DMS114 treated with DMSO at 0.1 percent for 48 hours (cell line): ENCODE results near the gene ALDH1L1.

ENCODE experiments used
- DNase-seq: peaks from one replicate; lab custom pipeline; 2025; ENCODE audit not compliant: unreplicated experiment; lab: John Stamatoyannopoulos, UW

Gene ALDH1L1

DNA sequence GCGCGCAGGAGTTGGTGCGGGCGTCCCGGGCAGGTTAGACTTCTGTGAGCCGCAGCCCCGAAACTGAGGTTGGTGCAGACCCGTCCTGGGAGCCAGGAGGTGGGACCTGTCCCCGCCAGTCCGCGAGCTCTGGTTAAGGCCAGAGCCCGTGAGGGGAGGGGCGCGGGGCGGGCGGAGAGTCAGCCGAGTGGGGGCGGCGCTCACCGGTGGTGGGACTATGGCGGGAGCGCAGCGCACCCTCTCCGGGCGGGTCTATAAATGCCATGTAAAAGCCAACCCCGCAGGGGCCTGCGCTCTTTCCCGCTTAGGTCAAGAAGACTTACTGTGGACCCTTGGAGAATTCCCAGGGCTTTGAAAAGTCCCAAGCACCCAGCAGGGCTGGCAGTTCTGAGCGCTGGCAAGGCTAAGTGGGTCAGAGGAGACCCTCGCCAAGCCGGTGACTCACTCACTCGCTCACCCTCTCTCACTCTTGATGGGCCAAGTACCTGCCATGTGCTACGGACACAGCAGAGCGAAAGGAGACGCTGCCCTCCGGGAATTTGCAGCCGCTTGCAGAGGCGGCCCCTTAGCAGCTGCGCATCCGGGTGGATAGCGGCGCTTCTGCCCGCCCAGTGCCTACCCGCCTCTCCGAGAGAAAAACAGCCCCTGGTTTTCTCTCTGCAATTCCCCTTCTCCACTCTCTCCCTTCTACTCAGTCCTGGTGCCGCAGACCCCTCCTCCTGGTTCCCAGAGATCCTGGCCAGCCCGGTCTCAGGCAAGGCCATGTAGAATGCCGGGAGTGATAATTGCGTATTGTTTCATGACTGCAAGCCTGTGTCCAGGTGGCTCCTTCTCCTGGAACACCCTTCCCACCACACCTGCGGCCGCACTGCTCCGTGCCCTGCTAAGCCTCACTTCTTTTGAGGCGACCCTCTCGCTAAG lies at the start of gene ALDH1L1:
Gene ALDH1L1 (minus strand): TSS at position 110 of the 921 bp plus-strand sequence. CDS start 19,607 bp downstream, outside the sequence.
- no peak for DNase-seq

GRCh38 chr3:126226374-126226773 lies 46.0 kb upstream of the ALDH1L1 start:
- DNase-seq, result no peak

GRCh38 chr3:126216416-126216815 lies 36.0 kb upstream of the ALDH1L1 start:
- no peak for DNase-seq

DNA sequence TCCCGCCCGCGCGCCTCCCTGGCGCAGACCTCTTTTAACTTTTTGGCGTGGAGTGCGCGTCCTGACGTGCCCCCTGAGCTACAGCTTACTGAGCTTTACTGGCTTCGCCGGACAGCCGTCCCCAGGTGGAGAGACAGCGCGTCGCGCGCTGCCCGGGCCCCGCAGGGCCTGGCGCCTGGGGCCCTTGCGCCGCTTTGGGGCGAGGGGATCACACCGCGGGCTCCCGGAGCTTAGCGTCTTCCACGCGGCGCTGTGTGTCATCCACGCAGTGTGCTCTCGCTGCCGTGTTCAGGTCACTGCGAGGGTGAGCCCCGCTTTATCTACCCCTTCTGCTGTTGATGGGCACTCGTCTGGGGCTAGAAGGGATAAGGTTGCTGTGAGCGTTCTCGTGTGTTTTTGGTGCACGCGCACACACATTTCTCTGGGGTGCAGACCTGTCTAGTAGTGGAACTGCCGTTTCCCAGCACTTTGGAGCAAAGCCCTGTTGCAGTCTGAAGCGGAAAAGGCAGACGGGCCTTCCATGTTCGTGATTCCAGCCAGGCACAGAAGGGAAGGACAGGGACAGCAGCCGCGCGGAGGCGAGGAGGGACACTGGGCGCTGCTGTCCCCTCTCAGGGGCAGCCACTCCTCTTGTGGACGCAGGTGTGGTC lies 33.1 kb upstream of the ALDH1L1 start:
- DNase-seq, result no peak

DNA sequence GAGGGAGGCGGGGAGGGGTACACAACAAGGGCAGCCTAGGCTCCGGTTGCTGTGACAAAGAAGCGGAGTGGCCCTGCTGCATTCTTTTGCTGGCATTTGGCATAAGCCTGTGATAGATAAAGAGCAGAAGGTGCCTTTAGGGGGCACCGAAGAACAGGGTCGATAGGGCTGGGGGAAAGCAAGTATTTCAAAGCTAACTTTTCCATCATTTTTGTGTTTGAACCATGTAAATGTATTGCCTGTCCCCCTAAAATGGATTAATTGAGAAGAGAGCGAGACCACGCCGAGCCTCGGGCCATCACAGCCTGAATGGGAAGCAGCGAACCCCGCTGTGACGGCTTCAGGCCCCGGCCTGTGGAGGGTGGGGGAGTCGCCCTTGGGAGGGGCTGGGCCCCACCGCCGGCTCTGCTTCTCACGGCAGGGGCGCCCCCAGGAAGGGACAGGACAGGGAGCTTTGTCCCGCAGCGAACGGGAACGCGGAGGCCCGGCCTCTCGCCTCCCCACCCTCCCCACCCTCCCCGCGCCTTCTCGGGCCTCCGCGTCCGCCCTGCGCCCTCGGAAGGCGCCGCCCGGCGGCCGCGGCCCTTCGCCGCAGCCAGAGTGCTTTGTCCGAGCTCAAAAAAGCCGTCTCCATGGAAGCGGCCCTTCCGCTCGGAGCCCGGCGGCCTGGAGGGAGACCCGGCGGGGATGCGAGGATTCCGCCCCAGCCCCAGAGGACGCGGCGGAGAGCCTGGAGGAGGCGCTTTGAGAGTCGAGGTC lies 32.4 kb upstream of the ALDH1L1 start:
- DNase-seq, result peak; percentile 18

DNA sequence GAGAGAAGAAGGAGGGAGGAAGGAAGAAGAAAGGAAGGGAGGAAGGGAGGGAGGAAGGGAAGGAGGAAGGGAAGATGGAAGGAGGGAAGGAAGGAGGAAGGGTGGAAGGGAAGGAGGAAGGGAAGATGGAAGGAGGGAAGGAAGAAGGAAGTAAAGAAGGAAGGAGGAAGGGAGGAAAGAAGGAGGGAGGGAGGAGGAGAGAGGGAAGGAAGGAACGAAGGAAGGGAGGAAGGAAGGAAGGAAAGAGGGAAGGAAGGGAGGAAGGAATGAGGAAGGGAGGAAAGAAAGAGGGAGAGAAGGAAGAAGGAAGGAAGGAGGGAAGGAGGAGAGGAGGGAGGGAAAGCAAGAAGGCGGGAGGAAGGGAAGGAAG lies 31.8 kb upstream of the ALDH1L1 start:
- no peak for DNase-seq

- DNase-seq, result no peak
These were observed 31.2 kb upstream of the ALDH1L1 start for GRCh38 chr3:126211569-126211968.

DNA sequence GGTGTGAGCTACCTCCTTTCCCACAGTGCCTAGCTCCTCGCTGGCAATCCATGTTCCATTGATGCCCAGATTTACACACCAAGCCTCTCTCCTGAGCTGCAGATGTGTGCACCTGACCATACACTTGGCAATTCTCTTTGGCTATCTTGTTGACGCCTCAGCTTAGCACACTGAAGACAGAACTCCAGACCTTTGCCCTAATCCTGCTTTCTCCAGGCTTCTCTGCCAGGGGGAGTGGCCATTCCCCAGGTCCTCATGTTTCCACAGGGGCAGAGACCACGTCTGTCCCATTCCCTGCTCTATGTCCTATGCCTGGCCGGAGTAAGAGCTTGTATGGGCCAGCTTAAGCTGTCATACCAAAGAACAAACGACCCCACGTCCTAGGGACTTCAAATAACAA lies 30.2 kb upstream of the ALDH1L1 start:
- DNase-seq, result no peak

- no peak for DNase-seq
These were observed 29.4 kb upstream of the ALDH1L1 start for GRCh38 chr3:126209741-126210140.

DNA sequence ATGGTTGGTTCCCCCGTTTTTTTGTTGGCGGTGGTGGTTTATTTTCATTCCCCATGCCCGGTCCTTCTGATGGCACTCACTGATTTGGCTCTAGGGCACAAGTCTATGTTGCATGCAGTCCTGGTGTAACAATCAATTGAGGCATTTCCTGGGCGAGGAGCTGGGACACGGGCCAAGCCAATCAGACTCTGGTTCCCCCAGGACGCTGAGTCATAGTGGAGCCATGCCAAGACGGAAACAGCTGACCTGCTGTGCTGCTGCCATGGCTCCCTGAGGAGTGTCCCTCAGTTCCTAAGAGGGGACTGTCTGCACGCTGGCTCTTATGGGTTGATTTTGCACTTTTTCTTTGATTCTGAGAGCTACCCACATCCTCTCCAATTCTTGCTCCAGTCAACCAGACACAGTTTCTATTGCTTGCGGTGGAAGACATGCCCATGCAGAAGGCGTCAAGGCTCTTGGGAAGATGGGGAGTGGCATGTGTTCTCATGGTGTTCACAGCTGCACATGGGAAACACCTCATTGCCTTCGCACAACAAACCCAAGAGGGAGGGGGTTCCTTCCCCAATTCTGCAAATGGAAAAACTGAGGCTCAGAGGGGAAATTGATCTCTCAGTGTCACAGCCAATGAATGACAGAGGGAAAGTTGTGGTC lies 28.3 kb upstream of the ALDH1L1 start:
- no peak for DNase-seq

- DNase-seq, result no peak
These were observed 27.8 kb upstream of the ALDH1L1 start for GRCh38 chr3:126208182-126208581.

GRCh38 chr3:126207166-126207565 lies 26.8 kb upstream of the ALDH1L1 start:
- no peak for DNase-seq

GRCh38 chr3:126205717-126206655 lies 25.6 kb upstream of the ALDH1L1 start:
- no peak for DNase-seq

DNA sequence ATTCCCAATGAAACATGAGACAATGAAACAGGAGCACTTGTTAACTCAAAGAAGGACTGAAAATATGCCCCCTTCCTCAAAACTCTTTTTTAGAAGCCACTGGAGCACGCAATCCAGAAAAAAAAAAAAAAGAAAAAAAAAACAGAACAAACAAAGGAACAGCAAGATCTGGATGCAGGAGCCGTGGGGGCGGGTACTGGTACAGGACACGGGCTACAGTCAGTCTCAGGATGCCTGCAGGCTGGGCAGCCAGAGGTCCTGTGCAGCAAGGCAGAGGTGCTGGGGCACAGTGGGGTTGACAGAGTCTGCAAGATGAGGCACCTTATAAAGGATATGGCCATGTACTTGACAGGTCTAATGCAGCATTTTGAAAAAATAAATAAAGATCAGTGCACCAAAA lies 22.3 kb upstream of the ALDH1L1 start:
- no peak for DNase-seq

GRCh38 chr3:126202276-126202675 lies 21.9 kb upstream of the ALDH1L1 start:
- DNase-seq, result no peak

GRCh38 chr3:126201168-126201567 lies 20.8 kb upstream of the ALDH1L1 start:
- DNase-seq, result no peak

DNA sequence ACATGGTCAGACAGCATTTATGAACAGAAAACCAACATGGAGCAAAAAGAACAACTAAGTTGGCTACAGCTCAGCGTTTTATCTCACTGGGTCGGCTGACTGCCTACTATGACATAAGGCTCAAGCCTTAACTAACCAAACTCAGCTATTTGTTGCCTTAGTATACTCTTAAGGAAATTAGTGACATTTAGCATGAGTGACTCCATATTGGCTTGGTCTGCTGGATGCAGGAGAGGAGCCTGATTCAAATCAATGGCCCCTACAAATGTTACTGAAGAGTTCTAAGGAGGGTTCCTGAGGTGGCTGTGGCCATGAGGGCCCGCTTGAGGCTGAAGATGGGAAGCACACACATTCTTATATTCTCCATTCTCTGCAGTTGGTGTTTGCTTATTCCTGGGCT lies 20.1 kb upstream of the ALDH1L1 start:
- DNase-seq, result no peak

DNA sequence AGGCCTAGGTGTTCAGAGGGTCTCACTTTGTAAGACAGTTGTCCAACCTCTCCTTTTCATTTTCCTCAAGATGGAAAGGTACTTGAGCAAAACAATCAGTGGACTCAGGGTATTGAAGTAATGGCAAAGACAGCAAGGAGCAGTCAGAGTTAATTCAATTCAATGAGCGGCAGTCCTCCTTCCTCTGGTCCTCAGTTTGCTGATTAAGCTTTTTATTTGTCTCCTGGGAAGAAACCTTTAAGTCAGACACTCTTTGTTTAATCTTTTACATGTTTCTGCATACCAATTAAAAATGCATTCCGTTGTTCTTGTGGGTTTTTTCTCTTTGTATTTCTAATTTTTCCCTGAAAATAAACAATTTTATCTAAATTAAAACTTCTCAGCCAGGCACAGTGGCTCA lies 18.9 kb upstream of the ALDH1L1 start:
- DNase-seq, result no peak

GRCh38 chr3:126197854-126198584 lies 17.6 kb upstream of the ALDH1L1 start:
- no peak for DNase-seq
